H1 (cell line): Measurements from ENCODE around the gene PSIP1. TPM values are rescaled to one million over a fixed set of nuclear protein-coding genes. Genes with fewer than 3 reads are reported as not detected.
"Not testable (repeated sequence)": the region's sequence is repeated elsewhere in the genome, so short reads cannot be mapped to it uniquely, and the experiment has no call there.

ENCODE experiments used
- CTCF ChIA-PET: fragments of 300-600 bp; sonication (Branson Sonifier 250); formaldehyde crosslinking; loops from one replicate; lab custom pipeline; 2021; ENCODE audit not compliant: partially characterized antibody; lab: Charles Lee
- POLR2A ChIA-PET: fragments of 300-600 bp; sonication (Branson Sonifier 250); formaldehyde crosslinking; loops from one replicate; lab custom pipeline; 2021; ENCODE audit warnings: inconsistent platforms; ENCODE audit not compliant: partially characterized antibody; lab: Charles Lee
- DNase-seq, 2 experiments: peaks; one replicate each; pipeline versions ENCODE4 v3.0.0 to v3.0.0-alpha.2; 2010 to 2022; ENCODE audit warnings: low spot score in 2 of 2, low read depth in 1 of 2, mixed read lengths in 1 of 2
- FAIRE-seq: peaks from 2 replicates; lab custom pipeline; 2011; peaks lifted over from hg19 to GRCh38; lab: Jason Lieb, UNC
- H2AFZ ChIP-seq: 2 replicates; pipeline ENCODE4 v1.8.1; 2012; ENCODE audit warnings: low read length, inconsistent platforms
- H2AK5ac ChIP-seq: 2 replicates; pipeline ENCODE4 v1.6.1; 2013; ENCODE audit warnings: low read depth, low read length
- H2BK120ac ChIP-seq: replicated peaks from 2 replicates; pipeline ENCODE3; 2013; ENCODE audit warnings: low read depth, low read length, inconsistent platforms
- H2BK12ac ChIP-seq: 2 replicates; pipeline ENCODE4 v1.6.1; 2013; ENCODE audit warnings: low read depth, low read length
- H2BK15ac ChIP-seq: 2 replicates; pipeline ENCODE4 v1.6.1; 2013; ENCODE audit warnings: low read length
- H2BK20ac ChIP-seq: 2 replicates; pipeline ENCODE4 v1.6.1; 2013; ENCODE audit warnings: low read length
- H2BK5ac ChIP-seq: 2 replicates; pipeline ENCODE4 v1.6.1; 2013; ENCODE audit warnings: low read depth, low read length
- H3K14ac ChIP-seq: 2 replicates; pipeline ENCODE4 v1.6.1; 2013; ENCODE audit warnings: inconsistent platforms; ENCODE audit not compliant: insufficient read length
- H3K18ac ChIP-seq: 2 replicates; pipeline ENCODE4 v1.6.1; 2013; ENCODE audit warnings: low read length; ENCODE audit errors: extremely low read depth
- H3K23ac ChIP-seq: 2 replicates; pipeline ENCODE4 v1.6.1; 2013; ENCODE audit warnings: inconsistent platforms; ENCODE audit not compliant: insufficient read length
- H3K23me2 ChIP-seq: 2 replicates; pipeline ENCODE4 v1.6.1; 2013; ENCODE audit warnings: low read depth, low read length
- H3K27ac ChIP-seq: 2 replicates; pipeline ENCODE4 v1.6.1; 2011; ENCODE audit warnings: low read depth, low read length, inconsistent platforms
- H3K27me3 ChIP-seq, 4 experiments: replicated peaks in 1 of 4; 1 replicate in 1 of 4; 2 replicates in 3 of 4; pipeline versions ENCODE4 v1.6.1 to v1.8.1; 2011 to 2013; ENCODE audit warnings: low read length in 3 of 4, mild to moderate bottlenecking in 3 of 4, inconsistent platforms in 2 of 4, mixed read lengths in 2 of 4, moderate library complexity in 1 of 4; ENCODE audit not compliant: control insufficient read depth in 3 of 4, insufficient read depth in 3 of 4; ENCODE audit errors: extremely low read depth in 1 of 4
- H3K36me3 ChIP-seq, 4 experiments: 2 replicates each; pipeline versions ENCODE4 v1.6.1 to v1.8.1; 2011 to 2013; ENCODE audit warnings: mild to moderate bottlenecking in 4 of 4, low read length in 3 of 4, moderate library complexity in 2 of 4, control low read depth in 1 of 4, inconsistent platforms in 1 of 4; ENCODE audit not compliant: insufficient read depth in 4 of 4, control insufficient read depth in 2 of 4
- H3K4ac ChIP-seq: replicated peaks from 2 replicates; pipeline ENCODE3; 2013; ENCODE audit warnings: low read length, low read depth, mixed read lengths, inconsistent platforms; ENCODE audit not compliant: insufficient read length
- H3K4me1 ChIP-seq, 4 experiments: replicated peaks in 1 of 4; 1 replicate in 1 of 4; 2 replicates in 3 of 4; pipeline versions ENCODE4 v1.6.1 to v1.8.1; 2011 to 2013; ENCODE audit warnings: low read length in 3 of 4, inconsistent platforms in 2 of 4, mixed read lengths in 1 of 4; ENCODE audit not compliant: insufficient read depth in 4 of 4, control insufficient read depth in 3 of 4
- H3K4me2 ChIP-seq, 2 experiments: 2 replicates each; pipeline versions ENCODE4 v1.6.1 to v1.8.1; 2011 to 2013; ENCODE audit warnings: low read depth in 2 of 2, low read length in 2 of 2, control low read depth in 1 of 2, inconsistent platforms in 1 of 2, mild to moderate bottlenecking in 1 of 2; ENCODE audit not compliant: insufficient read depth in 1 of 2
- H3K4me3 ChIP-seq, 4 experiments: fragments of 200-600, 300-600 bp in 1 of 4; sonication (generic), shearing (Covaris generic), sonication (Bioruptor Twin) in 1 of 4; 2 replicates each; pipeline versions ENCODE4 v1.5.1 to v1.8.1; 2011 to 2016; ENCODE audit warnings: low read length in 4 of 4, low read depth in 3 of 4, control low read depth in 2 of 4, inconsistent platforms in 2 of 4, mild to moderate bottlenecking in 2 of 4, mixed read lengths in 1 of 4, moderate library complexity in 1 of 4; ENCODE audit not compliant: insufficient read depth in 2 of 4; ENCODE audit errors: extremely low read depth in 1 of 4
- H3K56ac ChIP-seq: replicated peaks from 2 replicates; pipeline ENCODE3; 2013; ENCODE audit warnings: low read depth, mild to moderate bottlenecking, mixed read lengths, low read length, inconsistent platforms; ENCODE audit not compliant: insufficient read length
- H3K79me1 ChIP-seq: 2 replicates; pipeline ENCODE4 v1.6.1; 2013; ENCODE audit warnings: low read depth, low read length, control low read depth
- H3K79me2 ChIP-seq, 2 experiments: 2 replicates each; pipeline versions ENCODE4 v1.6.1 to v1.8.1; 2012 to 2013; ENCODE audit warnings: low read length in 2 of 2, mild to moderate bottlenecking in 2 of 2, inconsistent platforms in 1 of 2; ENCODE audit not compliant: insufficient read depth in 2 of 2, control insufficient read depth in 1 of 2
- H3K9ac ChIP-seq, 4 experiments: replicated peaks in 1 of 4; 1 replicate in 1 of 4; 2 replicates in 3 of 4; pipeline versions ENCODE4 v1.6.1 to v1.8.1; 2011 to 2013; ENCODE audit warnings: low read depth in 3 of 4, low read length in 3 of 4, control low read depth in 2 of 4, mild to moderate bottlenecking in 2 of 4, moderate library complexity in 2 of 4, inconsistent platforms in 1 of 4; ENCODE audit errors: extremely low read depth in 1 of 4
- H3K9me3 ChIP-seq, 2 experiments: 2 replicates each; pipeline versions ENCODE4 v1.6.1 to v1.8.1; 2012 to 2013; ENCODE audit warnings: mild to moderate bottlenecking in 2 of 2, moderate library complexity in 2 of 2, control low read depth in 1 of 2, inconsistent platforms in 1 of 2, low read depth in 1 of 2, low read length in 1 of 2, mixed read lengths in 1 of 2; ENCODE audit not compliant: insufficient read depth in 2 of 2
- H4K20me1 ChIP-seq, 2 experiments: replicated peaks in 1 of 2; 2 replicates each; pipeline versions ENCODE3 to v1.8.1; 2011 to 2013; ENCODE audit warnings: inconsistent platforms in 2 of 2, low read length in 2 of 2, mild to moderate bottlenecking in 1 of 2; ENCODE audit not compliant: insufficient read depth in 2 of 2, control insufficient read depth in 1 of 2
- H4K5ac ChIP-seq: 2 replicates; pipeline ENCODE4 v1.6.1; 2013; ENCODE audit warnings: low read length, low read depth, mixed read lengths, inconsistent platforms; ENCODE audit not compliant: insufficient read length
- H4K8ac ChIP-seq: 2 replicates; pipeline ENCODE4 v1.8.0; 2013; ENCODE audit warnings: mild to moderate bottlenecking, moderate library complexity, low read length, inconsistent platforms; ENCODE audit not compliant: insufficient read depth; ENCODE audit errors: extremely low read depth
- H4K91ac ChIP-seq: replicated peaks from 2 replicates; pipeline ENCODE3; 2013; ENCODE audit warnings: low read length, mixed read lengths, inconsistent platforms; ENCODE audit not compliant: insufficient read length
- WGBS, 2 experiments: shearing (Covaris generic) in 1 of 2; methylation state at CpG; one replicate each; pipeline versions ENCODE4 v1.1.6 to v1.1.7; 2013 to 2015; ENCODE audit warnings: low lambda C conversion rate in 2 of 2, mixed read lengths in 2 of 2, inconsistent platforms in 1 of 2, low coverage in 1 of 2, missing lambda C conversion rate in 1 of 2; ENCODE audit not compliant: insufficient replicate concordance in 2 of 2, insufficient coverage in 1 of 2, insufficient read length in 1 of 2; ENCODE audit errors: extremely low coverage in 1 of 2, missing lambda C conversion rate in 1 of 2; 5-methylcytosine and 5-hydroxymethylcytosine counted together
- polyA plus RNA-seq, 7 experiments: library from polyadenylated mRNA; depleted of rRNA in 3 of 7; stranded (reverse) in 5 of 7; unstranded in 2 of 7; fragments of >200 nt in 5 of 7; fragments of 200-250 nt in 2 of 7; gene quantifications; 1 replicate in 5 of 7; 2 replicates in 1 of 7; 4 replicates in 1 of 7; pipeline versions ENCODE4 v1.2.1 to v1.2.3, GENCODE V29; 2011 to 2013; ENCODE audit warnings: missing spikeins in 2 of 7, mixed read lengths in 2 of 7
- total RNA-seq: library from RNA; stranded (reverse); fragmentation: NEBNext Ultra II Directional; extraction: Animal tissue kit (Norgen Biotek cat#: 25700); gene quantifications from 2 replicates; pipeline ENCODE4 v1.2.1, GENCODE V29; 2021

The PSIP1 gene
- total and polyA plus RNA-seq, 2 of the 8 experiments (the other 6 are each of a cell fraction or from before 2014, with no cell fraction given), result 63.3 to 387 TPM

DNA sequence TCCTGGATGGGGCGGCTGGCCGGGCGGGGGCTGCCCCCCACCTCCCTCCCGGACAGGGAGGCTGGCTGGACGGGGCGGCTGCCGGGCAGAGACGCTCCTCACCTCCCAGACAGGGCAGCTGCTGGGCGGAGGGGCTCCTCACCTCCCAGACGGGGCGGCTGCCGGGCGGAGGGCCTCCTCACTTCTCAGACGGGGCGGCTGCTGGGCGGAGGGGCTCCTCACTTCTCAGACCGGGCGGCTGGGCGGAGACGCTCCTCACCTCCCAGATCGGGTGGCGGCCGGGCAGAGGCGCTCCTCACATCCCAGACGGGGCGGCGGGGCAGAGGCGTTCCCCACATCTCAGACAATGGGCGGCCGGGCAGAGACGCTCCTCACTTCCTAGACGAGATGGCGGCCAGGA is 68.5 kb downstream of the PSIP1 start:
- H4K91ac ChIP-seq, H2BK5ac ChIP-seq, H3K27ac ChIP-seq, H2BK15ac ChIP-seq, H3K27me3 ChIP-seq, H3K4me1 ChIP-seq, H4K5ac ChIP-seq, H3K4me3 ChIP-seq, FAIRE-seq, H3K9ac ChIP-seq, H2AK5ac ChIP-seq, H3K4me2 ChIP-seq, H4K8ac ChIP-seq, H3K56ac ChIP-seq, H3K14ac ChIP-seq, H3K4ac ChIP-seq, H3K23me2 ChIP-seq, H3K23ac ChIP-seq, H2BK12ac ChIP-seq, DNase-seq, CTCF ChIA-PET, H4K20me1 ChIP-seq, H2AFZ ChIP-seq, H3K18ac ChIP-seq, H2BK20ac ChIP-seq, H2BK120ac ChIP-seq, POLR2A ChIA-PET, H3K79me1 ChIP-seq: not testable (repeated sequence)
- WGBS, 2 experiments, result 94% methylated on average over 3 of the region's 33 CpGs; no CpG with 5 or more reads in 1 of the 2 experiments
- H3K79me2 ChIP-seq, result peaks cover 3 to 33% of the 10 kb centered on the region in 2 experiments; a peak in 3 of 4 replicates
- H3K36me3 ChIP-seq, result peaks cover 15 to 74% (median 48%) of the 10 kb centered on the region in 4 experiments
- peaks cover 0 to 21% of the 10 kb centered on the region in 2 experiments; a peak in 3 of 4 replicates for H3K9me3 ChIP-seq

DNA sequence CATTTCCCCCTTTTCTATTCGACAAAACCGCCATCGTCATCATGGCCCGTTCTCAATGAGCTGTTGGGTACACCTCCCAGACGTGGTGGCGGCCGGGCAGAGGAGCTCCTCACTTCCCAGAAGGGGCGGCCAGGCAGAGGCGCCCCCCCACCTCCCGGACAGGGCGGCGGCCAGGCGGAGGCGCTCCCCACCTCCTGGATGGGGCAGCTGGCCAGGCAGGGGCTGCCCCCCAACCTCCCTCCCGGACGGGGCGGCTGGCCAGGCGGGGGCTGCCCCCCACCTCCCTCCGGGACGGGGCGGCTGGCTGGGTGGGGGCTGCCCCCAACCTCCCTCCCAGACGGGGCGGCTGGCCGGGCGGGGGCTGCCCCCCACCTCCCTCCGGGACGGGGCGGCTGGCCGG is 68.9 kb downstream of the PSIP1 start:
- H2BK15ac ChIP-seq, H4K5ac ChIP-seq, H3K79me1 ChIP-seq, H2BK12ac ChIP-seq, H3K56ac ChIP-seq, H4K8ac ChIP-seq, CTCF ChIA-PET, H3K27ac ChIP-seq, H3K18ac ChIP-seq, H3K4me3 ChIP-seq, H3K23ac ChIP-seq, FAIRE-seq, H4K91ac ChIP-seq, H2AK5ac ChIP-seq, H2BK20ac ChIP-seq, H3K14ac ChIP-seq, H2BK5ac ChIP-seq, POLR2A ChIA-PET, H3K9ac ChIP-seq, H3K4me1 ChIP-seq, DNase-seq, H2AFZ ChIP-seq, H2BK120ac ChIP-seq, H3K23me2 ChIP-seq, H3K27me3 ChIP-seq, H4K20me1 ChIP-seq, H3K4me2 ChIP-seq, H3K4ac ChIP-seq: not testable (repeated sequence)
- WGBS, 2 experiments, result 98% methylated on average over 10 of the region's 29 CpGs; no CpG with 5 or more reads in 1 of the 2 experiments
- peaks cover 0 to 21% of the 10 kb centered on the region in 2 experiments; a peak in 3 of 4 replicates for H3K9me3 ChIP-seq
- peaks cover 3 to 35% of the 10 kb centered on the region in 2 experiments; a peak in 3 of 4 replicates for H3K79me2 ChIP-seq
- peaks cover 10 to 72% (median 45%) of the 10 kb centered on the region in 4 experiments for H3K36me3 ChIP-seq
